Measurements from ENCODE around the gene ERP27.

The ERP27 gene

DNA sequence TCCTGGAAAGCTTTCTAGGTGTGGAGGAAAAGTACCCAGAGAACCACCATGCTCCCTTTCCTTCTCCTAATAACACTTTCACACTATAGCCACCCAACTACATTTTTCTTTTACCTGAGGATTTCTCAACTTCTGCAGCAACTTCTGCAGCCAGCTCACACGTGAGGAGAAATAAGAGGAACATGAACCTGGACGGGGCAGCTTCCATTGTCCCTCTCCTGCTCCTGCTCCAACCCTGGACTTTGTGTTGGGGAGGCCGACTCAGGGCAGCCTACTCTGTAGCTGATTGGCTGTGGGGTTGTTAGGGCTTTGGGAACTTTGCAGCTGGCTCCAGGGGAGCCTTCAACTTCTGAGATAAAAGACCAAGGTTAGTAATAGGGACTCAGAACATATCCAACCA lies at the start of gene ERP27:
TSS of gene ERP27 (minus strand) at position 237 of the 400 bp plus-strand sequence. CDS start at position 208, 29 bp downstream.
- no peak for DNase-seq

GRCh38 chr12:14988035-14988434 lies 49.7 kb upstream of the ERP27 start:
- no peak for DNase-seq

DNA sequence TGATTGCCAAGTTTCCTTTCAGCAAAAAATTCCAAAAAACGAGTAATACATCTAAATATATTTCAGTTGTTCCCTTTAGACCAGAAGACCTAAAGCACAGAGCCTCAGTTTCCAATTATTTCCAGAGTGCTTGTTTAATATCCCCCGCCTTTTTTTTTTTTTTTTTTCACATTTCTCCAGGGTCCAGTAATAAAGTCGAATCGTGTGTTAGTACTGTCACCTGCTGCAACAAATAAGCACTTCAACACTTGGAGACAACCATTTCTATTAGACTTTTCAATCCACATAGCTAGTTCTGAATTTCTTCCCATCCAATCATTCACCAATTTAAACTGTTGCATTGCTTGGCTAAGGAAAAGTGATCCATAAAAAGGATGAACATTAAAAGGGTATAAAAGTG lies 48.1 kb upstream of the ERP27 start:
- no peak for DNase-seq

- no peak for DNase-seq
Measured at GRCh38 chr12:14984766-14985285, 46.5 kb upstream of the ERP27 start.

- no peak for DNase-seq
Measured at GRCh38 chr12:14984036-14984435, 45.7 kb upstream of the ERP27 start.

GRCh38 chr12:14982991-14983390 lies 44.7 kb upstream of the ERP27 start:
- DNase-seq, result no peak

- DNase-seq, result no peak
Measured at GRCh38 chr12:14982562-14982961, 44.2 kb upstream of the ERP27 start.

GRCh38 chr12:14981049-14981448 lies 42.7 kb upstream of the ERP27 start:
- DNase-seq, result no peak

- DNase-seq, result no peak
Measured at GRCh38 chr12:14979468-14979867, 41.1 kb upstream of the ERP27 start.

GRCh38 chr12:14976658-14977057 lies 38.3 kb upstream of the ERP27 start:
- no peak for DNase-seq

- DNase-seq, result no peak
Measured at GRCh38 chr12:14975457-14975856, 37.1 kb upstream of the ERP27 start.

GRCh38 chr12:14974633-14975032 lies 36.3 kb upstream of the ERP27 start:
- DNase-seq, result no peak

DNA sequence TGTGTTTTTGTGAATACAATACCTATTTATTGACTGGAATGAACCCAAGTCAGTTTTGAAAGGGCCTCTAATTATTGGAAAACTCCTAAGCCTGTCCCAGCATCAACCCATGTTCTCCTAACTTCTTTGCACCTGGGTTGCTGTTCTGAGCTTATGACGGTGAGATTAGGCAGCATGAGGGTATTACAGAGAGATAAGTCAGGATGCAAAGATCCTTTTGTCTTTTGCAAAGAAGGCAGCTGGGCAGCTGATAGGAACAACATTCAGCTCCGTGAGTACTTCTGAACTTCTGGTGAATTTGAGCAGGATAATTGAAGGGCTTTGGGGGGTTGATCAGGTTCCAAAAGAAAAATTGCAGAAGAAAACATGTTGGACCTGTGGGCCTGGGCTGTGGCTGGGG lies 34.5 kb upstream of the ERP27 start, which contains the start of gene PDE6H:
TSS of gene PDE6H (plus strand) at position 227 of the 400 bp plus-strand sequence. CDS start 4,971 bp downstream, outside the sequence.
- no peak for DNase-seq

GRCh38 chr12:14970473-14970872 lies 32.1 kb upstream of the ERP27 start:
- DNase-seq, result no peak

DNA sequence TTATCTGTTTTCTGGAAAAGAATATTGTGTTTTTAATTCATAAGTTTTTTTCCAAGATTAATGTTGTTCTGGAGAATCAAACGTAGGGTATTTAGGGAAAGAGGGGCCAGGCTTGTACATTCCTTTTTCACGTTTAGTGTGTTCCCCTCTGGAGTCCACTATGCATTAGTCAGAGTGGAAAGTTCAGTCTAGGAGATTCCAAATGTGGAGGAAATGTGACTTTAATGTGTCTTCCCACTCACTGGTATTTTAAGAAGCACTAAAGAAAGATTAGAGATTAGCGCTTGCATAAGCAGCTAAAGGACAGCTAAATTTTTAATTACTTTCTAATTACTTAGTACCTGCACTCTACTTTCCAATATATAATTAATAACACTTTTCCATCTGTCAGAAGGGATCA lies 30.1 kb upstream of the ERP27 start:
- no peak for DNase-seq

- DNase-seq, result no peak
Measured at GRCh38 chr12:14965221-14965620, 26.9 kb upstream of the ERP27 start.

- DNase-seq, result no peak
Measured at GRCh38 chr12:14964406-14964805, 26.1 kb upstream of the ERP27 start.

GRCh38 chr12:14963520-14963919 lies 25.2 kb upstream of the ERP27 start:
- no peak for DNase-seq

DNA sequence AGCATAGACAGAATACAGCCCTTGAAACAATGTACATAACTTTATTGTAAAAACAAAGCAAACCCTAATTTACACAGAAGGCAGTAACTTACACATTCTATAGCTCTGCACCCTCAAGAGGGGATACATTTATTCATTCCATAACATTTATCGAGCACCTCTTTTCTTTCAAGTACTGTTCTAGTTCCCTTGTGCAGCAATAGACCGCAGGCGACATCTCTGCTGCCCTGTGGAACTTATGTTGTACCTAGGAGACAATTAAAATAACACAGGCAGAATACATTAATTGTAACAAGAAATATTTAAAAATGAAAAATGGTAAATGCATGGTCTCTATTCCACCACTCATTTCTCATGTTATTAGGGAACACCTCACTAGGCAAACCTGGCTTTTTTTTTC lies 24.5 kb upstream of the ERP27 start:
- DNase-seq, result no peak

DNA sequence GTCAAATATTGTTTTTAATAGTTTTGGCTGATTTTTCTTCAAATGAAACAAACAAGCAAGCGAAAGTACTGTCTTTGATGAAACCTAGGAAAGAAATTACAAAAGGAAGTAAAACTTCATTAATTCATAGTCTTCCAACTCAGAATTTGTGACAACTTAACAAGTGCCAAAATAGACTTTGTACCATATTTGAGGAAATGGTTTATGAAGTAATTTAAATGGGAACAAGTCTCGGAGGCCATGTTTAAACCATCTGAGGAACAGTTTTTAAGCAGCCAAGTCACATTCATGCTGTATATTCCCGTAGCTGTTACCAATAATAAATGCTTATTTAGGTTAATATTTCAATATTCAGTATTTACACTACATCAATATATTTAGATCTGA lies 23.8 kb upstream of the ERP27 start:
- no peak for DNase-seq

DNA sequence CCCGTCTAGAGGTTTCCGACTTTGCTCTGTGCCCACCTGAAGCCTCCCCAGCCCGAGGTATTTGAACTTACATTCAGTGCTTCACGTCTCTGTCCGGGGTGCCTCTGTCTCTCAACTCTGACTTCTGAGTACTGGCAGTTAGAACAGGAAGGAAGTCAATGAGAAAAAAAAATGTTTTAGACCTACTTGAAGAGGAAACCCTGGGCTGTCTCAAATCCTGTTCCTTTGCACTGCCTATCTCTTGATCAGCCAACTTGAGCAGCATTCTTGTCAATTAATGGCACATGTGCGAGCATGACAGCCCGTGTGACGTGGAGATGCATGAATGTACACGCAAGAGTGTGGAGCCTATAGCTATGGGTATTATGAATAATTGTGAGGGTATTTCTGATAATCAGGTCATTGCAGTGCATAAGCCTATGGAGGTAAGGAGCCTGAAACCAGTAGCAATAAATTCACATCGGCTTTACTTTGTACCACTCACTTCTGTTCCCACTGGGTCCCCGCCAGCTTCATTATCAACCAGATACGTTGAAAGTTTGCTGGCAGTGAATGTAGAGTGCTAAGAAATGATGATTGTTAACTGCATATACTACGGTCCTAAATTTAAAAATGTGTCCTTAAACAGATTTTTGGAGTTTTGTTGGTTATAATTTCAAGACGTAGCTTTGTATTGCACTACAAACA lies 23.3 kb upstream of the ERP27 start, which contains the start of gene ARHGDIB:
TSS of gene ARHGDIB (minus strand) at position 136 of the 687 bp plus-strand sequence. CDS start 10,889 bp downstream, outside the sequence.
- no peak for DNase-seq

DNA sequence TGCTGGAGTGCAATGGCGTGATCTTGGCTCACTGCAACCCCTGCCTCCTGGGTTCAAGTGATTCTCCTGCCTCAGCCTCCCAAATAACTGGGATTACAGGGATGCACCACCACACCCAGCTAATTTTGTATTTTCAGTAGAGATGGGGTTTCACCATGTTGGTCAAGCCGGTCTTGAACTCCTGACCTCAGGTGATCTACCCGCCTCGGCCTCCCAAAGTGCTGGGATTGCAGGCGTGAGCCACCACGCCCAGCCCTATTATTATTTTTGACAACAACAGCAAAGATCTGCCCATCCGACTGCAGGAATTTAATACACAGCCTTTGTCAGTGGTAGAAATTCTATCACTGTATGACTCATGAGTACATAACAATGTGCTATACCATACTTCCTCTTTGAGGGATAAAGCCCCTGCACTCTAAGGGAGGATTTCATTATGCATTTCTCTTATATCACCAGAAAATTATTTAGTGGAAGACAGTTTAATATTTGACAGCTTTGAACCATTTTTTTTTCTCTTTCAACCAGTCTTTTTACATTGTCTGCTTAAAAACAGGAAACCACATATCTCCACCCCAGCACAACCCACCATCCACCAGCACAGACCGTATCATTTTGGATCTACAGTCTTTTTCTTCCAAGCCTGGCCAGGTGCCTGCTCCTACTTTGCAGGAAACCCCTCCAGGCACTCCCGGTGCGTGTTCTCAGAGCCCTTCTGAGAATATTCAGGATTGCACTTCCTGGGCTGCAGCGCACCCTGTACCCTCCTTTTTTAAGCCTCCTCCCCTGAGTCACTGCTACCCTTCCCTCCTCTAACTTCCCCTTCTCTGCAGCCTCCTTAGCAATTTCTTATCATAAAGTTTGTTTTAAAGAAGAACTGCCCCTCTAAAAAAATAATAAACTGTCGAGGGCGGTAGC lies 22.5 kb upstream of the ERP27 start:
- DNase-seq, result no peak

Measured in anterior cingulate cortex (tissue), 58 donors.